Lower leg skin (tissue), 3 donors: ENCODE results near the gene NT5M.

Experiments
- CTCF ChIP-seq, 3 donors: fragments of 450-650 bp; IDR thresholded peaks; one replicate each; pipeline ENCODE4 v1.5.1; 2016; ENCODE audit warnings: antibody characterized with exemption in 3 of 3, mild to moderate bottlenecking in 3 of 3, moderate library complexity in 2 of 3
- POLR2A ChIP-seq, 2 donors: fragments of 450-650 bp; IDR thresholded peaks; one replicate each; pipeline ENCODE4 v1.6.1; 2016 to 2017; ENCODE audit warnings: antibody characterized with exemption in 2 of 2, mild to moderate bottlenecking in 1 of 2, moderate library complexity in 1 of 2

- no peak for TF ChIP-seq CTCF (IDR thresholded peaks at IDR 0.05)
- TF ChIP-seq POLR2A (IDR thresholded peaks at IDR 0.05), result no peak
These were observed 12.1 kb downstream of the NT5M start for GRCh38 chr17:17315142-17315821.
